ENCODE measurements around the gene RUVBL1.

RUVBL1 gene

DNA sequence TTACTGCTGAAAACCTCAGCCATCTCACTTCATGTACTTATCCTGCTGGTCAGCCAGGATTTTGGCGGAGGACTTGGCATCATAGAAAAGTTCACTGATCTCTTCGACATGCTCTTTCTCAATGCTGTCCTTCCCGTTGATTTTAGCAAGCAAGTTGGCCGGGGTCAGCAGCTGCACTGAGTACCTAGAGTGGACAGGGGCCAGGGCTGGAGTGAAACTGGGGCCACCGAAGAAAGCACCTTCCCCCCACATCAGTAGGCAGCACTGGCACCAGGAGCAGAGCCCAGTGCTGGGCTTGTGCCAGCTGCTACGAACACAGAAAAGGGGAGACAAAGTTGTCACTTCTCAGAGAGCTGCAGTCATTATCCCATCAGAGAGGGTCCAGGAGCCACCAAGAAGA lies 42.4 kb downstream of the RUVBL1 start:
- DNase-seq: no peak

DNA sequence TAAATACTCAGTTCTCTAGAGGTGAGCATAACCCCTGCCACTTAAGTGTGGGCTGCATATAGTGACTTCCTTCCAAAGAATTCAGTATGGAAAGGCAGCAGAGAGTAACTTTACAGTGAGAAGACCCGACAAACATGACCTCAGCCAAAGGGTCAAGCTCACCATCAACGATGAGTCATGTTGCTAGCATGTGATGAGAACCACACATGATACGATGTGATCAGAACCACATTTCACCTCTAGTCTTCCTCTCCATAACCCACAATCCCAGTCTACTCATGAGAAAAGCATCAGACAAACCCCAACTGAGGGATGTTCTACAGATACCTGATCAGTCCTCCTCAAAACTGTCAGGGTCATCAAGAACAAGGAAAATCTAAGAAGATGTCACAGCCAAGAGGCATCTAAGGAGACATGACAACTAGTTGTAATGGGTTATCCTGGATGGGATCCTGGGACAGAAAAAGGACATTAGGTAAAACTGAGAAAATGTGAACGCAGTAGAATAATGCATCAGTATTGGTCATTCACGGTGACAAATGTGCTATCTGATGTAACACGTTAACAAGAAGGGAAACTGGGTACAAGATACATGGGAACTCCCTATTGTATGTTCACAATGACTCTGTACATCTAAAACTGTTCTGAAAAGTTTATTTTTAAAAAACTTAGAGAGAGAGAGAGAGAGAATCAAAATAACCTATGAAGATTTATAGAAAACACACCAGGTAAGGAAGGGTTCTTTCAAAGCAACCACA lies 43.1 kb downstream of the RUVBL1 start:
- DNase-seq: no peak

DNA sequence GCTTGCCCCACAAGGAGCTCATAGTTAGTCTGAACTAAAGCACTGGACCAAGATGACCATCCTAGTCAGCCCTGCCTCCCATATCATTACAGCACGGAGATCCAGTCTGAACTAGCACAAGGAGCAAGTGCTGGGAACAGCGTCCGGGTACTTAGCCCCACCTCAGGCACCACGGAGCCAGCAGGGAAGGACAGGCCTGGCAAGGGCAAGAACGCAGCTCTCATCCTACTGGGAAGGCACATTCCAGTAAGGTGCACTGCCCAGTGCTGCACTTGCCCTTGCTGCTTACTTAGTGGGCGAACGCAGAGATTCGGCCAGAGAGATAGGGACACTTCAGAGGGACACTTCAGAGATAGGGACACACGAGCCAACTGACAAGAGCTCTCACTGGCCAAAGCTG lies 43.8 kb downstream of the RUVBL1 start:
- DNase-seq: no peak

DNA sequence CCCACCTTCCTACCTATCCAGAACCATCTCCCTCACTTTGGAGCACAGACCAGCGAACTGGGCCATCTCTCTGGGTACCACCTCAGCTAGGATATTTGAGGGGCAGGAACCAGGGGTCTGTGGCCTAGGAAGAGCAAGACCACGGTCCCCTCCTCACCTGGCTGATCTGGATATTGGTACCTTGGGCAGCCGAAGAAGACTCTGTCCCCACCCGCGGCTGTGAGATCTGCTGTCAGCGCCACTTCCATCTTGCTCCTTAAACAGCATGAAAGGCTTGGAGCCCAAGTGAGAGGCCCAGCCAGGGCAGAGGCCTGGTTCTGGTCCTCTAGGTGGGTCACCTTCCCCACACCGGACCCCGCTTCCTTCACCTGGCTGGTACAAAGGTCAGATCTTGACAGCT lies 44.7 kb downstream of the RUVBL1 start:
- no peak for DNase-seq

DNA sequence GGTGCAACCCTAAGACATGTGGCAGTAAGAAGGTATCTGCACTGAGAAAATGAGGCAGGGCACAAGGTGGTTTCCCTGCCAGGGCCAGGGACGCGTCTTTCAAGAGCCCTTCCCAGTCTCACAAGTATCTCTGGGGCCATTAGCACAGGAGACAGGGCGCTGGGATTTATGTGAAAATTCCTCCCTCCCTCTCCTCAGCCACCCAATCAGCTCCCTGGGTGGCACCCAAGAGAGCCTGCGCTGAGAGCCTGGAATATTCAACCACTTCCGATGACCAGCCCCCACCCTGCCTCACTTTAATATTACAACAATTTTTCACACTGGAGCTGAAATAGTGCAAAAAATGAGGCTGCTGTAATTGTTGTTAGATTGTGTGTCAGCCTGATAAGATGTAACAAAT lies 45.3 kb downstream of the RUVBL1 start:
- no peak for DNase-seq

GRCh38 chr3:128077665-128078064 lies 45.9 kb downstream of the RUVBL1 start:
- no peak for DNase-seq

DNA sequence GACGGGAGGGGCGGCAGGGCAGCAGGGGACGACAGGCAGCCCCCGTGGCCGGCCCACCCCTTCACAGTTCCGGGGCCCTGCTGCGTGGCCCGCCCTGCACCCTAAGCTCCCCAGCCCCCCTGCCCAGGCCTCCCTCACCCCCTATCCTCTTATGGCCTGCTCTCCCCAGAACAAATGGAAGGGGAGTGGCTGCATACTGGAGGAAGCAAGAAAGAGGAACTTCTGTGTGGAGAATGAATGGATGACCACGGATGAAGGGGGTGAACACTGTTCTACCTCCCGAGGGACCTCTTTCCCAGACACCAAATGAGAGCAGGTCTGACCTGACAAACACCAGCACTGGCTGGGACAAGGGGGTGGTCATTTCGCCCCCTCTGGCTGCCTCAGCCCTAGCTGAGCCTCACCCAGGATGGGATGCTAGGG lies 46.4 kb downstream of the RUVBL1 start:
- DNase-seq: peak; percentile 37 to 52

DNA sequence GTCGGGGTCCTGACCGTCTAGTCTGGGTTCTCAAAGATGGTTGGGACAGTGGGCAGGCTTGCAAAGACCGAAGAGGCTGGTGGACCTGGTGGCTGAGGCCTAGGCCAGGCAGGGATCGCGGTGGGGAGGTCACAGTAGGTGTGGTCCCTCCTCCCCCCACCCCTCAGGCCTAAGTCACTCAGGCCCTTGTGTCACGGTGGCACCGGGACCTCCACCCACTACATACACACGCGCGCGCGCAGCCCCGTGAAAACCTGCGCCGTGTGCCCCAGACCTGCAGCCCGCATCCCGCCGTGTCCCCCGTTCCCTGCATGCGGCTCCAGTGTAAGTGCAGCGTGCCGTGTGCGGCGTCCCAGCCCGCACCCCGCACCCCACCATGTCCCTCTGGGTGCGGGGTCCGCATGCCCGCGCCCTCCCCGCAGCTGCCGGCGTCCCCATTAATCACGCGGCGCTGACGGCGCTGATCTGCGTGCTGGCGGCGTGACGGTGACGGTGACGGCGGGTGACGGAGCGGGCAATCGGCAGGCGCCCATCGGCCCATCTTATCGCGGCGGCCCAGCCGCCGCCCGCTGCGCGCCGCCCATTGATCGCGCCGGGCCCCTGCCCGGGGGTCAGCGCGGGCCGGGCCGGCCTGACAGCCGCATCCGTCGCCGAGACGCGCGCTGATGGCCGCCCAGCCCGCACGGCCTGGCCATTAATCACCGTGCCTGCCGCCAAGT lies 47.0 kb downstream of the RUVBL1 start:
- peak; percentile 4 to 52 for DNase-seq

DNA sequence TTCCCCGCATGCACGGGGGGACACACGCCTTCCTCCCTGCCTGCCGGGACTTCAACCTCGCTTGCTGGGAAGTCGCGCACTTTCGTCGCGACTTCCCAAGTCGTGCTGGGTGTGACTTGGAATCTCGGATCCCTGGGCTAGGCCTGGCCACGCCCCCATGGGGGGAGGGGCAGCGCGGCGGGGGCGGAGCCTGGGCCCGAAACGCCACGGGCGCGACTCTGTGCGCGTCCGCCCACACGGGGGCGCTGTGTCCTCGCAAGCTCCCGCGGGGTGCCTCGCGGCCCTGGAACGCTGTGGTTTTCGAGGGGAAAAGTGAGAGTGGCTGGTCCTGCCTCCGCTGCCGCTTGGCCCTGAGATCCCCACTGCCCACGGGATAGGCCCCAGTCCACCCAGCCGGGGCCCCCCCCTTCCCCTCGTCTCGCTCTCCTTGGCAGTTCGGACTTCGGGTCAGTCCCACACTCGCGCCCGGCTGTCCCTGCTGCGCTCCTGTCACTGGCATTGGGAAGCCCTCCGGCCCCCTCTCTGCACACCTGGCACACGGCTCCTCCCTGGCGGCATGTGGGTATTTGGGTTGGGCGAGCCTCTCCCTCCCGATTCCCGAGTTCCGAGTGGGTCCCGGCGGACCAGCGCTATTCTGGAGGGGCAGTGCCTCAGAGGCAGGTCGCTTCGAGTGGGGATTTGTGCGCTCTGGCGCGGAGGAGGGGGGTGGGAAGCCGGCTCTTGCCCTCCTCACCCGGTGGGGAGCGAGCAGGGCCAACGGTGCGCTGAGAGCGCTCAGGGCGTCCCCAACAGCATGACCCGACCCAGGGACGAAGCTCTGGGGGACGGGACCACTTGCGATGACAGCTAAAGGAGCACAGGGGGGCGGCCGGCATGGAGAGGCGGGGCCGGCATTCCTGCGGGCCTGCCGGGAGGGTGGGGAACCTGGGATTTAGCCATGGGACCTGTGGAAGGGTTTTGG lies 47.8 kb downstream of the RUVBL1 start:
- DNase-seq: peak; percentile 46 to 71

GRCh38 chr3:128074851-128075521 lies 48.6 kb downstream of the RUVBL1 start:
- no peak for DNase-seq

DNA sequence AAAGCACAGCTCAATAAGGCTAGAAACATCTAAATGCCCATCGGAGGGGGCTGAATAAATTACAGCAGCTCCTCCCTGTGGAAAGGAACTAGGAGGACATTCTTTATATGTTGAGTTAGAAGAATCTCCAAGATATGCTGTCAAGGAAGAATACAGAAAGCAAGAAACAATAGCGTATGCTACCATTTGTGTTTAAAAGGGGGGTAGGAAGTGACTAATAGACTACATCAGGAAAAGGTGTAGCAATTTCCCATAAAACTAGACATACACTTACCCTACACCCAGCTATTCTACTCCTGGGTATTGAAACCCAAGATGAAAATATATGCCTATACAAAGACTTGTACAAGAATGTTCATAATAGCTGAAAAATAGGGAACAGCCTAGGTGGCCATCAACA lies 49.8 kb downstream of the RUVBL1 start:
- no peak for DNase-seq

DNA sequence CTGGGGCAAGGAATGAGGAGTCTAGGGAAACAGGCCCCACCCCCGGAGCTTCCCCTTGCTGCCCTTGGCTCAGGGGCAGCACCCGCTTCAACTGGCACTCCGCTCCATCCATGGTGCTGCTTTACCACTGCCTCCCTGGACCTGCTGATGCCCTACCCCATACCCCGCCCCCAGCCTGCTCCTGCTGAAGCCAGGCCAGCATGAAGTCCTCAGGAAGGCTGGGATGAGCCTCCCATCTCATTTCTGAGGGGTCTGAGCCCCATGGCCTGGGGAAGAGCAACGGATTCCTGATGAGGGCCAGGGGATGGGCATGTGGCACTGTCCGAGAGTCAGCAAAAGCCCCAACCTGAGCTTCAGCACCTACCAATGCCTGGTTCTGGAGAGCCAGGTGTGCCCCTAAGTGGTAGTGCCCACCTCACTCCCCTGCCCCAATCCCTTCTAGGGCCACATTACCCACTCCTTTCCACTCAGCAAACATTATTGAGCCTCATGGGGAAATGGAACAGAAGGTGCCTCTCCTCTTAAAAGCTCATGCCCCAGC lies 50.4 kb downstream of the RUVBL1 start:
- no peak for DNase-seq

DNA sequence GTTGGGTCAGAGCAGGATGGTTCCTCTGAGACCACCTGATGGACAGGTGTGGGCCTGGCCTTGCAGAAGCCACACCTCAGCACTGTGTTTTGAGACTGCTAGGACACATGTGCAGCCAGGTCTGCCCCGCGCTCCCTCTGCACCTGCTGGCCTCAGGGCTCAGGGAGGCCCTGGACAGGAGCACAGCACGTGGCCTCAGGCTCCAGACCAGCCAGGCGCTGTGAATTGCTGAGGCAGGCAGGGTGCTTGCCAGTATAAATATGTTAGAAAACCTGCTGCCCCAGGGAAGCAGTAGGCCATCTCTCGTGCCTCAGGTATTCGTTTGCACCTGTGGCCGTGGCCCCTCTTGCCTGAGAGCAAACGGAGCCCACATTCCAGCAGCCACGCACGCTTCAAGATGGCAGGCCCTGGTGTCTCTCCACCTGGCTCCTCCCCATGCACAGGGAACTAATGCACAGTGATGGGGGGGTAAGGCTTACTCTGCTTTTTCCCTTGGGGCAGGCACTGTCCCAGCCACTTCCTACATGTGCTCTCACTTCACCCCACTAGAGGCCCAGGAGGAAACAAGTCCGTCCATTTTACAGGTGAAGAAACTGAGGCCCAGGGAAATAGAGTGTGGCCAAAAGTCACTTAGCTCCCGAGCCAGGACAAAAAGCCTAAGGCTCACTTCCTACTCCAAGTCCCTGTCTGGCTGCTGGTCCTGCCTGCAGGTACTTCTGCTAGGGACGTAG lies 51.0 kb downstream of the RUVBL1 start:
- no peak for DNase-seq

- DNase-seq: no peak
These were observed 51.7 kb downstream of the RUVBL1 start for GRCh38 chr3:128071771-128072453.

DNA sequence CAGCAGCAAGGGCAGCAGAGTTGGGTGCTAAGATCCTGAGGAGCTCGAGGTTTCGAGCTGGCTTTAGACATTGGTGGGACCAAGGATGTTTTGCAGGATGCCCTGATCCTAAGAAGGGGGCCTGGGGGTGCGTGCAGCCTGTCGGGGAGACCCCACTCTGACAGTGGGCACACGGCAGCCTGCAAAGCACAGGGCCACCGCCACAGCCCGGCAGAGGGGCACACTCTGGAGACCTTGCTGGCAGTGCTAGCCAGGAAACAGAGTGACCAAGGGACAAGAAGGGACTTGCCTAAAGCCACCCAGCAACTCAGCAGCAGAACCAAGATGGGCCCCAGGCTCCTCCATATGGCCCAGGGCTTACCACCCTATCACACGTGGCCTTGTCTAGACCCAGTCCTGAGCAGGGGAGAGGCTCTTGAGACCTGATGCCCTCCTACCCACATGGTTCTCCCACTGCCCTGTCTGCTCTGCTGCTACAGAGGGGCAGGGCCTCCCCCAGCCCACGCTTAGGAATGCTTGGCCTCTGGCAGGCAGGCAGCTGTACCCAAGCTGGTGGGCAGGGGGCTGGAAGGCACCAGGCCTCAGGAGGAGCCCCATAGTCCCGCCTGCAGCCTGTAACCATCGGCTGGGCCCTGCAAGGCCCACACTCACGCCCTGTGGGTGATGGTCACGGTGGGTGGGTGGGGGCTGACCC lies 52.6 kb downstream of the RUVBL1 start:
- no peak for DNase-seq

- DNase-seq: no peak
These were observed 54.3 kb downstream of the RUVBL1 start for GRCh38 chr3:128069271-128069670.

DNA sequence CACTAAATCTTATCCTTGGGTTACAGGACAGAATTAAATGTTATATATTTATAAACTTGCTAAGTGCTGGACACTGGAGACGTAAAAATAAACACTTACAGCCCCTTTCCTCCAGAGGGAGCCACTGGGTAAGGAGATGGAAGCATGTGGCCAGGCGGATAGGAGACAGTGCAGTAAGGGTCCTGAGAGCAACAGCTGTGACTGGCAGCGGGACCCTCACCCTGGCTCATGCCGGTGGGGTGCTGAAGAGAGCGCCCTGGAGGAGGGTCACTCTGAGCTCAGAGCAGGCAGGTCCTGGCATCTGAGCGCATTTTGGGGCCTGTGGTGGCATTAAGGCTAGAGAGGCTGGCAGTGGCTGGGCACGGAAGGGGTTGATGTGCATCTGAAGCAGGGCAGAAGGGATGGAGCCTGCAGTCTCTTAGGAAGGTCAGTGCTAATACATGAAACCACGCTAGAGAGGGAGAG lies 55.4 kb downstream of the RUVBL1 start:
- peak in 1 of 2 donors; percentile 8 for DNase-seq

- DNase-seq: no peak
These were observed 56.1 kb downstream of the RUVBL1 start for GRCh38 chr3:128067489-128067888.

GRCh38 chr3:128066676-128067075 lies 56.9 kb downstream of the RUVBL1 start:
- no peak for DNase-seq

DNA sequence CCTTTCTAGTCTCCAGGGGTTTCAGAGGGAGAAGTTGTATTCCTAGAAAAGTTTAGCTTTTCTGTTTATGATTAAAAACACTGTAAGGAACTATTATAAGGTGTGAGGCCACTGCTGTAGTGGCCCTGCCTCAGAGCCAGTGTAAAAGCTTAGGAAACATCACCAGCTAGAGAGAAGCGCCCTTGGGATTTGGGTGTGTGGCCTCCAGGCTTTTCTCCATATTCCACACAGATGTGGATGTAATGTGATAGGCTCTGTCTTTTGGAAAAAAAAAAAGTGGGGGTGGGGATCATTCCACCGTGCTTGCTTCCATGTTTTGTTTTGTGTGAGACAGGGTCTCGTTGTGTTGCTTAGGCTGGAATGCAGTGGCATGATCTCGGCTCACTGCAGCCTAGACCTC lies 57.5 kb downstream of the RUVBL1 start:
- no peak for DNase-seq

All from bone marrow (tissue), 2 donors.